HG03565 (cell line): ENCODE results near the gene C1orf87.
A peak's percentile ranks its signal among the peaks of the same experiment; 100 is the strongest.

Experiments used
- ATAC-seq: cut with Tn5 transposase; IDR thresholded peaks from one replicate; pipeline ENCODE4 v1.9.1; 2021; ENCODE audit warnings: mild to moderate bottlenecking, moderate library complexity; ENCODE audit not compliant: unreplicated experiment

C1orf87 gene

GRCh38 chr1:59952065-59952464 is 121.5 kb downstream of the C1orf87 start:
- ATAC-seq, result no peak

GRCh38 chr1:59949648-59950047 is 123.9 kb downstream of the C1orf87 start:
- no peak for ATAC-seq

GRCh38 chr1:59948990-59949389 is 124.6 kb downstream of the C1orf87 start:
- no peak for ATAC-seq

GRCh38 chr1:59947047-59947938 is 126.3 kb downstream of the C1orf87 start:
- ATAC-seq, result peak; percentile 87

GRCh38 chr1:59945790-59946189 is 127.8 kb downstream of the C1orf87 start:
- ATAC-seq, result no peak
